ENCODE data around the gene PMFBP1. TPM values are rescaled to one million over a fixed set of nuclear protein-coding genes. Genes with fewer than 3 reads are reported as not detected.

The PMFBP1 gene
- total and polyA plus RNA-seq, 2 of the 4 experiments (the other 2 are of a cell fraction) = under 0.01 TPM; not detected in 1

DNA sequence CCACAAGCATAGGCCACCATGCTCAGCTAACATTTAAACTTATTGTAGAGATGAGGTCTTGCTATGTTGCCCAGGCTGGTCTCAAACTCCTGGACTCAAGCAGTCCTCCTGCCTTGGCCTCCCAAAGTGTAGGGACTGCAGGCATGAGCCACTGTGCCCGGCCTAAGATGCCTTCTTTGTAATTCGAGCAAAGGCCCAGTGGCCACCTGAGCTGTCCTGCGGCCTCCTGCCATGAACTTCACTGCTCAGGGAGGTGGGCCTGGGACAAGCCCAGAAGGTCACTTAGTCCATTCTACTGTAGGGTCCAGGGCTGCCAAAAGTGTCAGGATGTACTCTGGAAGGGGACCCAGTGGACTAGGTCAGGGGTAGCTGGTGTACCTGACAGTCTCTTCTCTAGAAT is 47.8 kb downstream of the PMFBP1 start:
- Histone ChIP-seq H2BK5ac (ENCODE audit: low read depth, low read length, poor library complexity, severe bottlenecking) (no peak overlapping the region), H3K4ac (ENCODE audit: low read depth, low read length) (no peak overlapping the region), H3K79me1 (ENCODE audit: low read depth in 1 of 2, low read length in 2 of 2) (no peaks in the 10 kb centered on the region), H3K36me3 (ENCODE audit: control insufficient read depth, insufficient read depth, low read length) (no peaks in the 10 kb centered on the region), H4K20me1 (ENCODE audit: insufficient read depth, low read length) (0 out of 2 replicates have a peak, but pooled peaks cover 4% of the 10 kb centered on the region), H3K4me1 (ENCODE audit: control insufficient read depth, insufficient read depth, low read length) (no peaks in the 10 kb centered on the region), H3K4me2 (ENCODE audit: low read depth, low read length) (no peak overlapping the region), H4K8ac (ENCODE audit: low read depth in 2 of 2, low read length in 2 of 2) (no peak overlapping the region), H4K91ac (ENCODE audit: insufficient read depth, low read depth, low read length) (no peak overlapping the region), H3K56ac (ENCODE audit: extremely low read depth, insufficient read depth, low read length) (no peak overlapping the region), H2BK15ac (ENCODE audit: low read depth, low read length) (no peak overlapping the region), H2AFZ (replicated peaks; ENCODE audit: low read length, poor library complexity) (no peak overlapping the region), H3K14ac (replicated peaks; ENCODE audit: low read depth, low read length) (no peak overlapping the region), H2BK120ac (ENCODE audit: low read depth, low read length) (no peak overlapping the region), H3K4me3 (ENCODE audit: insufficient read depth, low read depth, low read length) (no peak overlapping the region), H3K27ac (ENCODE audit: insufficient read depth, low read length) (no peak overlapping the region), H3K9me3 (ENCODE audit: control insufficient read depth, insufficient read depth, low read length) (no peaks in the 10 kb centered on the region), H2BK20ac (ENCODE audit: low read depth, low read length) (no peak overlapping the region), H3K27me3 (ENCODE audit: control insufficient read depth, insufficient read depth, low read length) (peaks cover 3% of the 10 kb centered on the region; the same call in 1 of the 2 replicates), H4K5ac (ENCODE audit: low read depth, low read length) (no peak overlapping the region), H2AK9ac (replicated peaks; ENCODE audit: low read depth, low read length, poor library complexity) (no peak overlapping the region), H2AK5ac (ENCODE audit: low read depth, low read length) (no peak overlapping the region), H3K23ac (ENCODE audit: low read depth, low read length) (no peak overlapping the region), H3K9me1 (ENCODE audit: insufficient read depth, low read length) (no peaks in the 10 kb centered on the region), H3K9ac (ENCODE audit: low read depth, low read length) (no peak overlapping the region), H3K18ac (ENCODE audit: low read depth, low read length) (no peak overlapping the region)
- in situ Hi-C loops (cut with MboI; ENCODE audit: low sequenced_read_pairs) = loop anchor here (10.0 kb wide), 1 partner anchor 341 kb away; no protein-coding TSS in a partner anchor
- intact Hi-C loops (cut with micrococcal nuclease) = loop anchor here (10.0 kb wide), 4 partner anchors 281 to 1911 kb away; no protein-coding TSS in a partner anchor
- POLR2A ChIA-PET (ENCODE audit: unreplicated experiment) = no interaction called here
- no peak for DNase-seq
- dilution Hi-C loops (cut with HindIII; ENCODE audit: low sequenced_read_pairs, unreplicated experiment) = no loop called here
- BruUV-seq (replicated peaks) = no TSS peak
- no peak for ATAC-seq (ENCODE audit: low read depth)
- TF ChIP-seq POLR2A (IDR thresholded peaks at IDR 0.05; ENCODE audit: low read depth, low read length) (no peak), SMC3 (IDR thresholded peaks at IDR 0.05; ENCODE audit: low read depth, low read length) (no peak), RAD21 (IDR thresholded peaks at IDR 0.05; ENCODE audit: low read length) (no peak), BHLHE40 (IDR thresholded peaks at IDR 0.05; ENCODE audit: low read depth, low read length) (no peak), CHD1 (IDR thresholded peaks at IDR 0.05; ENCODE audit: low read depth, low read length) (no peak), NFE2L2 (IDR thresholded peaks at IDR 0.05; ENCODE audit: low read depth, low read length) (no peak), RCOR1 (IDR thresholded peaks at IDR 0.05; ENCODE audit: insufficient replicate concordance, low read length) (no peak), RFX5 (IDR thresholded peaks at IDR 0.05; ENCODE audit: low read depth, low read length) (no peak)
- TF ChIP-seq, protein P1, sequence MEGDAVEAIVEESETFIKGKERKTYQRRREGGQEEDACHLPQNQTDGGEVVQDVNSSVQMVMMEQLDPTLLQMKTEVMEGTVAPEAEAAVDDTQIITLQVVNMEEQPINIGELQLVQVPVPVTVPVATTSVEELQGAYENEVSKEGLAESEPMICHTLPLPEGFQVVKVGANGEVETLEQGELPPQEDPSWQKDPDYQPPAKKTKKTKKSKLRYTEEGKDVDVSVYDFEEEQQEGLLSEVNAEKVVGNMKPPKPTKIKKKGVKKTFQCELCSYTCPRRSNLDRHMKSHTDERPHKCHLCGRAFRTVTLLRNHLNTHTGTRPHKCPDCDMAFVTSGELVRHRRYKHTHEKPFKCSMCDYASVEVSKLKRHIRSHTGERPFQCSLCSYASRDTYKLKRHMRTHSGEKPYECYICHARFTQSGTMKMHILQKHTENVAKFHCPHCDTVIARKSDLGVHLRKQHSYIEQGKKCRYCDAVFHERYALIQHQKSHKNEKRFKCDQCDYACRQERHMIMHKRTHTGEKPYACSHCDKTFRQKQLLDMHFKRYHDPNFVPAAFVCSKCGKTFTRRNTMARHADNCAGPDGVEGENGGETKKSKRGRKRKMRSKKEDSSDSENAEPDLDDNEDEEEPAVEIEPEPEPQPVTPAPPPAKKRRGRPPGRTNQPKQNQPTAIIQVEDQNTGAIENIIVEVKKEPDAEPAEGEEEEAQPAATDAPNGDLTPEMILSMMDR (conservative IDR thresholded peaks at IDR 0.05; ENCODE audit: low read depth, low read length) = no peak
- TF ChIP-seq, protein P2, sequence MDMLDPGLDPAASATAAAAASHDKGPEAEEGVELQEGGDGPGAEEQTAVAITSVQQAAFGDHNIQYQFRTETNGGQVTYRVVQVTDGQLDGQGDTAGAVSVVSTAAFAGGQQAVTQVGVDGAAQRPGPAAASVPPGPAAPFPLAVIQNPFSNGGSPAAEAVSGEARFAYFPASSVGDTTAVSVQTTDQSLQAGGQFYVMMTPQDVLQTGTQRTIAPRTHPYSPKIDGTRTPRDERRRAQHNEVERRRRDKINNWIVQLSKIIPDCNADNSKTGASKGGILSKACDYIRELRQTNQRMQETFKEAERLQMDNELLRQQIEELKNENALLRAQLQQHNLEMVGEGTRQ (IDR thresholded peaks at IDR 0.05; ENCODE audit: low read depth, low read length) = no peak
- TF ChIP-seq, protein P3, sequence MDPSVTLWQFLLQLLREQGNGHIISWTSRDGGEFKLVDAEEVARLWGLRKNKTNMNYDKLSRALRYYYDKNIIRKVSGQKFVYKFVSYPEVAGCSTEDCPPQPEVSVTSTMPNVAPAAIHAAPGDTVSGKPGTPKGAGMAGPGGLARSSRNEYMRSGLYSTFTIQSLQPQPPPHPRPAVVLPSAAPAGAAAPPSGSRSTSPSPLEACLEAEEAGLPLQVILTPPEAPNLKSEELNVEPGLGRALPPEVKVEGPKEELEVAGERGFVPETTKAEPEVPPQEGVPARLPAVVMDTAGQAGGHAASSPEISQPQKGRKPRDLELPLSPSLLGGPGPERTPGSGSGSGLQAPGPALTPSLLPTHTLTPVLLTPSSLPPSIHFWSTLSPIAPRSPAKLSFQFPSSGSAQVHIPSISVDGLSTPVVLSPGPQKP (IDR thresholded peaks at IDR 0.05; ENCODE audit: borderline replicate concordance, low read depth, low read length) = no peak
- CTCF ChIA-PET = interaction anchor here (1.1 to 1.9 kb wide), 5 partner anchors 10 to 1755 kb away, joined by 3 to 8 read pairs (median 5); no protein-coding TSS in a partner anchor
- WGBS, 2 experiments (ENCODE audit: extremely low coverage in 2 of 2, insufficient read length in 1 of 2) = no CpG with 5 or more reads among the region's 3 CpGs

Measured in IMR-90 (cell line).